NCI-H2196 treated with DMSO at 0.1 percent for 48 hours (cell line): ENCODE data around the gene FABP2.
"Not testable (repeated sequence)": the region's sequence is repeated elsewhere in the genome, so short reads cannot be mapped to it uniquely, and the experiment has no call there.

Experiments
- DNase-seq: peaks from one replicate; lab custom pipeline; 2025; ENCODE audit not compliant: unreplicated experiment; lab: John Stamatoyannopoulos, UW

FABP2 gene

GRCh38 chr4:119313237-119313636, 8.7 kb downstream of the FABP2 start:
- DNase-seq = no peak

DNA sequence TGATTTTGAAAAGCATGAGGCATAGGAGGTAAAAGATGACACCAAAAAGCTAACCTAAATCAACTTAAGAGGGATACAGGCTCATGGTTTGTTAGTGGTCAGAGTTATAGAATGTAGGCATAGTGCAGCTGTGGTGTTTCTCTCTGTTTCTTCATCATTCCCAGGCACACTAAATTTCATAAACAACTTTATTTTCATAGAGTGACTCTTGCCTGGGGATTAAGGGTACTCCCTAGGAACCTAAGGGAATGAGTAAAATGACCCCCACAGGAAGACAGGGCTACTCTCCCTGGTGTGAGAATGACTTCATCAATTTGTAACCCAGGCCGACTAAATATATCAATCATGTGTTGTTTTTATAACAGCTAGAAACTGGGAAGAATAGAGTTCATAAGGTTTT, 11.1 kb downstream of the FABP2 start:
- no peak for DNase-seq

- no peak for DNase-seq
These were observed 14.3 kb downstream of the FABP2 start for GRCh38 chr4:119307606-119308005.

DNA sequence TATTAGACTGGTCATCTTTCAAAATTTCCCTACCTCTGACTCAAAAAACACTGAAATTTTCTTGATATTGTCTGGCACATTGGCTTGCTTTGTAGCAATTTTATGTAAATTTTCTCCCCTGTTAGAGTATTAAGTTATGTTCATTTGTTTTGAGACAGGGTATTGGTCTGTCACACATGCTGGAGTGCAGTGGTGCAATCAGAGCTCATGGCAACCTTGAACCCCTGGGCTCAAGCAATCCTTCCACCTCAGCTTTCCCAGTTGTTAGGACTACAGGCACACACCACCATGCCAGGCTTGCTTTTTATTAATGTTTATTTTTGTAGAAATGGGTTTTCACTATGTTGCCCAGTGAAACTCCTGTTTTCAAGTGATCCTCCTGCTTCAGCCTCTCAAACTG, 17.5 kb downstream of the FABP2 start:
- no peak for DNase-seq

DNA sequence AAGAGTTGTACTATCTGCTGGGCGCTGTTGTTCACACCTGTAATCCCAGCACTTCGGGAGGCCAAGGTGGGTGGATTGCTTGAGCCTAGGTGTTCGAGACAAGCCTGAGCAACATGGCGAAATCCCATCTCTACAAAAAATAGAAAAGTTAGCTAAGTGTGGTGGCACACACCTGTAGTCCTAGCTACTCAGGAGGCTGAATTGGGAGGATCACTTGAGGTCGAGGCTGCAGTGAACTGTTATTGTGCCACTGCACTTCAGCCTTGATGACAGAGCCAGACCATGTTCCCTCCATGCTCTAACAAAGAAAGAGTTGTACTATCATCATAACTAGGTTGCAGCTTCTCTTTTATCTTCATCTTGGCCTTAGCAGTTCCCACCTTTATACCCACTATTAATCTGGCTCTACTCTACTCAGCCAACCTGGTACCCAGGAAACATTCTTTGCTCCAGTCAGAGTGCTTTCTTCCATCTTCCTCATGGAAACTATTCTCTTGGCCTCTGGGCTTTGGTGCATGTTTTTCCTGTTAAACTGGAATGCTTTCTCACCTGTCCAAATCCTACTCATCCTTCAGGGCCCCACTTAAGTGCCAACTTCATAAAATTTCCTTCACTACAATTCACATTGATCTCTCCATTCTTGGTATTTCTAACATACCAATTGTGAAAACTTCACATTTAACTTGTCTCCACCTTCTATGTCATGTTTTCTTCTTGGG, 18.2 kb downstream of the FABP2 start:
- DNase-seq = no peak

DNA sequence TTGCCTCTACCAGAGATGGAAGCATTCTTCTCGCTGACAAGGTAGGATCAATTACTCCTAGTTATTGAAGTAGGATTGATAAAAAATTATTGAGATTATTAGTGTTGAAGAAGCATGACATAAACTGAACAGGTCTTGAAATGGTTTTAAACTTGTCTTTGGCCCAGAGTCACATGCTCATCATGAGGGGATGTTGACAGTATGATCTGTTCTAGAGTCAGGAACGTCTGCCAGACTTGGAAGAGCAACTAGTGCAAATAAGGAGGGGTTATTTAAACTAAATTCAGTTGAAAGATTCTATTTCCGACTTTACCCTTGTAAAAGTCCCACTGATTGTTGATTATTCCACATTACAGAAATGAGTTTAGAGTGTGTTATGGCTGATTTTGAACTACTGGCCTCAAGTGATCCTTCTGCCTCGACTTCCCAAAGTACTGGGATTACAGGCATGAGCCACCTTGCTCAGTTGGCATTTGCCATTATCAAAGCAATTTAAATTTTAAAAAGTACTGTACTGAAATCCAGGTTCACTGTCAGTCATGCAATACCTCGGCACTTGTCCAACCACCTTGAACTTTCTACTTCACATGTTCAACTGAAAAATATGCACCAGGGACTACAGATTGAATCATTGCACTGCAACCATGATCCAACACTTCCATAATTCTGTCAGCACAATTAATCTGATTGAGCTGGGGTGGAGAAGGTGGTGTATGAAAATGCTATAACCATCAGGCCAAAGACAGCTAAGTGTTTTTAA, 19.7 kb downstream of the FABP2 start:
- DNase-seq = no peak

DNA sequence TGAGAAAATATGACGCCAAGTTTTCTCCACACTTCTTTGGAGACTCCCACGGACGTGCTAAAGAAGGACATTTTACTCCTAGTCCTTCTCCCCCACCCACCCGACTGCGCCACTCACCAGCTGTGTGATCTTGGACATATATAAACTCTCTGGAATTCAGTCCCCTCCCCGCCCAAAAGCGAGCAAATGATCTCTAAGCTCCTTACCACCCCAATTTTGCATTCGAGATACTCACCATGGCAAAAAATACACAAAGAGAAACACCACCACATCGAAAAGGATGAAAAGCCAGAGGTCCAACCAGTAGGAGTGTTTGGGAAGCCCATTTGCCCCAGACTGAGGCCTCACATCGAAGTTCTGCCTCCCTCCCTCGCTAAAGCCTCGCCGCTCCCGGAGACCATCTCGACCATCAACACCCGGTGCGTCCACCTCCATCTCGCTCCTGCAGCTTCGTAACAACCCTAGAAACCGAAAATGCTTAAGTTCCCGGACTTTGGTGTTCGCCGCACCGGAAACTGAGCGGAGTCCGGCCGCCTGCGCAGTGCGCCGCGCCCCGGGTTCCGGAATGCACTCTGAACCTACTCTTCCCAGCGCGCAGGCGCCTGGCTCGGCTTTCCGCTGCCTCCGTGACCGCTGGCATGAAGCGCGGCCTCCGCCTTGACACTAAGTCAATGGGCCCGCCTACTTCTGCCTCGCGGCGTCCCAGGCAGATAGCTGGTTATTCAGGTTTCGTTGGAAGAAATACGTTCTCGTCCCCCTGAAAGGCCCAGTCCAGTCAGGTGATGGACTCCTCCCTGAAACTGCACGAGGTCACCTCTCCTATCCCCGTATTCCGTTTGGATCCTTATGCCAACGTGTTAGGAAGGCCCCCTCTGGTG, 21.6 kb downstream of the FABP2 start:
- no peak for DNase-seq

GRCh38 chr4:119299741-119300100, 22.2 kb downstream of the FABP2 start:
- no peak for DNase-seq

DNA sequence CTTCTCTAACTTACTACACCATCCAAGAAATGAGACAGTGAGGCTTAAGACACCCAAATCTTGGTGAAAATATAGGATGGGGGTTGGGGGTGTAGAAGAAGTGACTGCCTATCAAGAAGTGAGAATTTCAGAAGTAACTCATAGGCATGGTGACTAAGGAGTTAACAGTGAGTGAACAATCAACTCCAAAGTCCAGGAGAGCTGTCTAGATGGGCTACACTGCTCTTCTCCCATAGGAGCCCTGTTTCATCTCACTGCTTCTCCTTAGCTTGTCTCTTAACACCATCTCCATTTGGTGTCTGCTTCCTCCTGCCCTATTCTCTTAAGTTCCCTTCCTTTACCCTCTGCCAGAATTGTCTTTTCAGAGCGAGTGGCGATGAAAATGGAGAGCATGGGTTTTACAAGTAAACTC, 22.7 kb downstream of the FABP2 start:
- DNase-seq = no peak

GRCh38 chr4:119297795-119298194, 24.1 kb downstream of the FABP2 start:
- no peak for DNase-seq

GRCh38 chr4:119296356-119296755, 25.6 kb downstream of the FABP2 start:
- no peak for DNase-seq

DNA sequence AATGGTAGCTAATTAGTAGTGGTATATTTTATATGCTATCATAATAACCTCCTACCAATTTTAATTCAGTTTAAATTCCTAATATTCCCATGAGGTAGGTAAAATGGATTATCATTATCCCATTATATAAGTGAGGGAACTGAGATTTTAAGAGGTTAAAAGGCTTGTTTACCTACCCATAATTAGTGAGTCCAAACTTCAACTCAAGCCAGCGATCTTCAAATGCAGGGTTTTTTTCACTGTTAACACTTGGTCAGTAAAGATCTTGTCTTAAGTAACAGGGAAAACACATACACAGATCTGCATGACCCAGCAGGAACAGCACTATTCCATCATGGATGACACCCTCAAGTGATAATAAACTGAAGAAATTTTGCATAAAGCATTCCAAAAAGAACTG, 31.3 kb downstream of the FABP2 start:
- DNase-seq = no peak

GRCh38 chr4:119289313-119289712, 32.6 kb downstream of the FABP2 start:
- no peak for DNase-seq

GRCh38 chr4:119286377-119287002, 35.4 kb downstream of the FABP2 start:
- DNase-seq = no peak

GRCh38 chr4:119284876-119285780, 36.8 kb downstream of the FABP2 start:
- DNase-seq = no peak

DNA sequence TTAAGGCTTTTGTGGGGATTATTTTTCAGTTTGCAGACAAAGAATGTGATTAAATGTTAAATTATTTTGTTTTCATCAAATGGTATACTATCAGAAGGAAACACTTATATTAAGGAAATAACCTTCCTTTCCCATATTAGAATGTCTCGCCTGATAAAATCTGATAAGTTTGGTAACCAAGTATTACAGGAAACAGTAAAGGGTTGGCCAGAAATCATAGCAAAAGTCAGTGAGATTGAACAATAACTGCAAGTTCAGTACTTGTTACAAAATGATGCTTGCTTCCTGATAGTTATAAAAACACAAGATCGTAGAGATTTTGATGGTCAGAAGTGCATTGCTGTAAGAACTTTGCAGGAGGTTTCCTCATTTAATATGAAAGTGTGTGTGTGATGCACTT, 40.5 kb downstream of the FABP2 start:
- no peak for DNase-seq

GRCh38 chr4:119279945-119280344, 42.0 kb downstream of the FABP2 start:
- DNase-seq = not testable (repeated sequence)

- not testable (repeated sequence) for DNase-seq
These were observed 42.4 kb downstream of the FABP2 start for GRCh38 chr4:119279541-119279940.

DNA sequence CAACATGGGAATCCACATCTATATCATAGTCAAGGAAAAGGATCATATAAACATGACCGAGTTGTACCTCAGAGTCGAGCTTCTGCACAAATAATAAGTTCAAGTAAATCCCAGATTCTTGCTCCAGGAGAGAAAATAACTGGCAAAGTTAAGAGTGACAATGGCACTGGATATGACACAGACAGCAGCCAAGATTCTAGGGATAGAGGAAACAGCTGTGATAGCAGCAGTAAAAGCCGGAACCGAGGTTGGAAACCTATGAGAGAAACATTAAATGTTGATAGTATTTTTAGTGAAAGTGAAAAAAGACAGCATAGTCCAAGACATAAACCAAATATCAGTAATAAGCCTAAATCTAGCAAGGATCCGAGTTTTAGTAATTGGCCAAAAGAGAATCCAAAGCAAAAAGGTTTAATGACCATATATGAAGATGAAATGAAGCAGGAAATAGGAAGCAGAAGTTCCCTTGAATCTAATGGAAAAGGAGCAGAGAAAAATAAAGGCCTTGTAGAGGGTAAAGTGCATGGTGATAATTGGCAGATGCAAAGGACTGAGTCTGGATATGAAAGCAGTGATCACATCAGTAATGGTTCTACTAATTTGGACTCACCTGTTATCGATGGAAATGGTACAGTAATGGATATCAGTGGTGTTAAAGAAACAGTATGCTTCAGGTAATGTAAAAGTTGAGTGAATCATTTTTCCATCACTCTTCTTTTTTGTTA, 50.4 kb downstream of the FABP2 start:
- DNase-seq = no peak

DNA sequence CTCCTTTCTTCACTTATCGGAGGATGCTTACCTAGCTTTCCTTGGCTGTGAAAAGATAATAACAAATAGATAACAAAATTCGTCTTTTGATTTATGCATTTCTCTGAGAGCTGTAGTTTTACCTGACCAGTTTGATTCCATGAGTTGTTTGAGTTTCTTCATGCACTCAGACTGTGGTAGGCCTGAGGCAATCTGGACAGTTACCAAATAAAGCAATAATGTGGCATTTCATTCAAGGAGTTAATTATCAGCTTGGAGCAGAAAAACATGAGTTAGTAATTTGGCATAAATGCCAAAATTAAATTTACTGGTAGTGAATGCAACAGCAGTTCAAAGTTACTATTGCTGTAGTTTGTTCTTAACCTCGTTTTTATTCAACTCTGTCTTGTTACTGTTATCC, 53.5 kb downstream of the FABP2 start:
- DNase-seq = no peak
